SK-N-SH (cell line): ENCODE data around the gene MYOCOS. TPM values are rescaled to one million over a fixed set of nuclear protein-coding genes. Genes with fewer than 3 reads are reported as not detected.
"Not testable (repeated sequence)": the region's sequence is repeated elsewhere in the genome, so short reads cannot be mapped to it uniquely, and the experiment has no call there.

Experiments
- CTCF ChIA-PET: fragments of 300-600, 350-600 bp; formaldehyde crosslinking; extraction: SDS; loops from one replicate; lab custom pipeline; 2021; lab: Yijun Ruan, JAX
- POLR2A ChIA-PET: fragments of 350-600 bp; sonication (Branson Sonifier 250); formaldehyde crosslinking; extraction: SDS; loops from one replicate; lab custom pipeline; 2020; ENCODE audit warnings: antibody characterized with exemption, inconsistent platforms; lab: Yijun Ruan, JAX
- DNase-seq: peaks from one replicate; pipeline ENCODE4 v3.0.0; 2012
- H2AFZ ChIP-seq: fragments of 200-600 bp; sonication (generic); 2 replicates; pipeline ENCODE4 v1.8.1; 2016; ENCODE audit warnings: antibody characterized with exemption, mild to moderate bottlenecking, low read depth
- H3F3A ChIP-seq: fragments of 200-600 bp; sonication (generic); replicated peaks from 2 replicates; pipeline ENCODE3; 2016; ENCODE audit warnings: antibody characterized with exemption, mild to moderate bottlenecking; ENCODE audit not compliant: insufficient read depth
- H3K27ac ChIP-seq, 2 experiments: fragments of 200-500 bp in 1 of 2; fragments of 200-600 bp in 1 of 2; sonication (Bioruptor generic) in 1 of 2; sonication (generic), shearing (Covaris generic) in 1 of 2; 2 replicates each; pipeline versions ENCODE4 v1.5.1 to v1.6.1; 2014 to 2016; ENCODE audit warnings: low read depth in 2 of 2, inconsistent platforms in 1 of 2, low read length in 1 of 2, mild to moderate bottlenecking in 1 of 2, mixed read lengths in 1 of 2
- H3K27me3 ChIP-seq: fragments of 200-600 bp; sonication (generic), shearing (Covaris generic); 2 replicates; pipeline ENCODE4 v1.6.1; 2016; ENCODE audit warnings: mixed run types; ENCODE audit not compliant: insufficient read depth
- H3K36me3 ChIP-seq, 2 experiments: fragments of 200-500 bp in 1 of 2; fragments of 200-600 bp in 1 of 2; sonication (Bioruptor generic) in 1 of 2; sonication (generic) in 1 of 2; replicated peaks in 1 of 2; 2 replicates each; pipeline versions ENCODE3 to v1.5.1; 2014 to 2016; ENCODE audit warnings: low read length in 1 of 2, mild to moderate bottlenecking in 1 of 2; ENCODE audit not compliant: insufficient read depth in 2 of 2, control insufficient read depth in 1 of 2
- H3K4me1 ChIP-seq, 2 experiments: fragments of 200-500 bp in 1 of 2; fragments of 200-600 bp in 1 of 2; sonication (Bioruptor generic) in 1 of 2; sonication (generic), shearing (Covaris generic) in 1 of 2; 2 replicates each; pipeline versions ENCODE4 v1.5.1 to v1.6.1; 2014 to 2016; ENCODE audit warnings: low read depth in 1 of 2, low read length in 1 of 2, mixed run types in 1 of 2; ENCODE audit not compliant: insufficient read depth in 2 of 2, control insufficient read depth in 1 of 2
- H3K4me2 ChIP-seq: fragments of 200-600 bp; sonication (generic), shearing (Covaris generic); 2 replicates; pipeline ENCODE4 v1.6.1; 2017; ENCODE audit warnings: mixed run types
- H3K4me3 ChIP-seq, 2 experiments: fragments of 200-500 bp in 1 of 2; fragments of 200-600 bp in 1 of 2; sonication (Bioruptor generic) in 1 of 2; sonication (generic), shearing (Covaris generic) in 1 of 2; 2 replicates each; pipeline versions ENCODE4 v1.5.1 to v1.8.1; 2014 to 2016; ENCODE audit warnings: low read depth in 2 of 2, inconsistent platforms in 1 of 2, low read length in 1 of 2, mild to moderate bottlenecking in 1 of 2, mixed read lengths in 1 of 2, moderate library complexity in 1 of 2
- H3K79me2 ChIP-seq: fragments of 200-600 bp; sonication (generic); 2 replicates; pipeline ENCODE4 v1.8.1; 2017; ENCODE audit warnings: mild to moderate bottlenecking; ENCODE audit not compliant: insufficient read depth
- H3K9ac ChIP-seq: fragments of 200-600 bp; sonication (generic); 2 replicates; pipeline ENCODE4 v1.6.1; 2017; ENCODE audit warnings: mixed run types
- H3K9me2 ChIP-seq: fragments of 200-600 bp; sonication (generic); 2 replicates; pipeline ENCODE4 v1.6.1; 2017; ENCODE audit warnings: mixed run types
- H3K9me3 ChIP-seq: fragments of 200-600 bp; sonication (generic); 2 replicates; pipeline ENCODE4 v1.6.1; 2017; ENCODE audit warnings: mixed run types, mild to moderate bottlenecking, moderate library complexity
- H4K20me1 ChIP-seq: fragments of 200-600 bp; sonication (generic); 2 replicates; pipeline ENCODE4 v1.6.1; 2017; ENCODE audit warnings: mild to moderate bottlenecking, mixed run types; ENCODE audit not compliant: insufficient read depth
- EP300 ChIP-seq, 2 experiments: IDR thresholded peaks; 2 replicates each; pipeline versions ENCODE4 v1.4.0 to v1.6.1; 2012; ENCODE audit warnings: borderline replicate concordance in 1 of 2, low read depth in 1 of 2, low read length in 1 of 2
- EZH2phosphoT487 ChIP-seq: fragments of 200-600 bp; sonication (generic); IDR thresholded peaks from 2 replicates; pipeline ENCODE4 v1.6.1; 2017; ENCODE audit warnings: low read depth, mixed run types, mild to moderate bottlenecking, antibody characterized with exemption, moderate library complexity, borderline replicate concordance
- FOXJ3 ChIP-seq: sonication (generic); formaldehyde crosslinking; IDR thresholded peaks from 2 replicates; pipeline ENCODE4 v1.5.1; 2020; ENCODE audit warnings: mild to moderate bottlenecking, missing genetic modification reagents
- NRF1 ChIP-seq: IDR thresholded peaks from 2 replicates; pipeline ENCODE4 v1.6.1; 2012; ENCODE audit warnings: low read depth, mild to moderate bottlenecking, low read length
- PBX3 ChIP-seq: IDR thresholded peaks from 2 replicates; pipeline ENCODE4; 2012
- POLR2AphosphoS5 ChIP-seq: IDR thresholded peaks from 2 replicates; pipeline ENCODE4 v1.6.1; 2012; ENCODE audit warnings: low read depth, low read length
- RAD21 ChIP-seq: IDR thresholded peaks from 2 replicates; pipeline ENCODE4 v1.6.1; 2012; ENCODE audit warnings: mild to moderate bottlenecking, low read length
- RFX5 ChIP-seq: IDR thresholded peaks from 2 replicates; pipeline ENCODE4 v1.6.1; 2012; ENCODE audit warnings: mild to moderate bottlenecking, improper control_type of control experiment, low read length
- TEAD4 ChIP-seq: IDR thresholded peaks from 2 replicates; pipeline ENCODE4 v1.4.0; 2012; ENCODE audit warnings: mild to moderate bottlenecking, borderline replicate concordance; ENCODE audit not compliant: insufficient read depth
- USF1 ChIP-seq: IDR thresholded peaks from 2 replicates; pipeline ENCODE4 v1.4.0; 2012; ENCODE audit warnings: low read depth, borderline replicate concordance
- ZBTB33 ChIP-seq: IDR thresholded peaks from 2 replicates; pipeline ENCODE4 v1.4.0; 2012; ENCODE audit warnings: low read depth, borderline replicate concordance
- WGBS: methylation state at CpG from one replicate; pipeline ENCODE4 v1.1.6; 2017; ENCODE audit warnings: low lambda C conversion rate; 5-methylcytosine and 5-hydroxymethylcytosine counted together
- polyA plus RNA-seq, 3 experiments: library from polyadenylated mRNA; depleted of rRNA; stranded (reverse); fragments of >200 nt; gene quantifications; 2 replicates each; pipeline ENCODE4 v1.2.3, GENCODE V29; 2012

MYOCOS gene
- polyA plus RNA-seq, 1 of the 3 experiments (the other 2 are of a cell fraction): not detected

- DNase-seq: no peak
- 98% methylated on average over 2 of the region's 2 CpGs for whole genome bisulfite sequencing
- Histone ChIP-seq H3K4me3 (no peak overlapping the region), H3K36me3 (peaks cover 28 to 30% of the 10 kb centered on the region in 2 experiments), H3K27ac (no peak overlapping the region), H3K9me2 (no peaks in the 10 kb centered on the region), H3K27me3 (no peaks in the 10 kb centered on the region), H2AFZ (no peak overlapping the region), H4K20me1 (no peaks in the 10 kb centered on the region), H3K4me1 (0 out of 4 replicates have a peak, but pooled peaks cover 0 to 7% of the 10 kb centered on the region in 2 experiments), H3K79me2 (no peaks in the 10 kb centered on the region), H3K9ac (no peak overlapping the region), H3K9me3 (no peaks in the 10 kb centered on the region), H3K4me2 (no peak overlapping the region), H3F3A (peaks cover 18% of the 10 kb centered on the region)
- no peak for TF ChIP-seq NRF1
- no peak for TF ChIP-seq RFX5
- no peak for TF ChIP-seq EZH2phosphoT487
- TF ChIP-seq TEAD4: no peak
- TF ChIP-seq USF1: no peak
- no peak for TF ChIP-seq ZBTB33
- no peak for TF ChIP-seq RAD21
- no peak for TF ChIP-seq FOXJ3 (CRISPR knock-in tag)
- no peak for TF ChIP-seq POLR2AphosphoS5
- TF ChIP-seq PBX3: no peak
- ChIA-PET CTCF (no interaction called here), POLR2A (no interaction called here)
These were observed 25.3 kb upstream of the MYOCOS start for GRCh38 chr1:171596705-171597104.

GRCh38 chr1:171597203-171597602 is 24.8 kb upstream of the MYOCOS start:
- no peak overlapping the region for H3K4me2 ChIP-seq
- 96% methylated on average over 1 of the region's 1 CpG for WGBS
- no peaks in the 10 kb centered on the region for H3K27me3 ChIP-seq
- H3K36me3 ChIP-seq: peaks cover 23 to 25% of the 10 kb centered on the region in 2 experiments
- H3K9me3 ChIP-seq: no peaks in the 10 kb centered on the region
- no peaks in the 10 kb centered on the region for H3K9me2 ChIP-seq
- no peak overlapping the region for H3K27ac ChIP-seq
- ChIA-PET POLR2A (no interaction called here), CTCF (no interaction called here)
- no peak for TF ChIP-seq EP300 (IDR thresholded peaks at IDR 0.05; ENCODE audit: borderline replicate concordance in 1 of 2, low read depth in 1 of 2, low read length in 1 of 2)
- no peak for TF ChIP-seq FOXJ3 (CRISPR knock-in tag)
- no peak for TF ChIP-seq RFX5
- no peak for TF ChIP-seq RAD21
- H3K4me3 ChIP-seq: no peak overlapping the region
- H4K20me1 ChIP-seq: no peaks in the 10 kb centered on the region
- H2AFZ ChIP-seq: no peak overlapping the region
- 0 out of 4 replicates have a peak, but pooled peaks cover 0 to 7% of the 10 kb centered on the region in 2 experiments for H3K4me1 ChIP-seq
- H3K9ac ChIP-seq: no peak overlapping the region
- peaks cover 18% of the 10 kb centered on the region for H3F3A ChIP-seq
- DNase-seq: no peak
- no peaks in the 10 kb centered on the region for H3K79me2 ChIP-seq

- not testable (repeated sequence) for H3K27ac ChIP-seq
- peaks cover 8 to 12% of the 10 kb centered on the region in 2 experiments for H3K36me3 ChIP-seq
These were observed 21.7 kb upstream of the MYOCOS start for GRCh38 chr1:171600310-171600709.

More at GRCh38 chr1:171600310-171600709, 21.7 kb upstream of the MYOCOS start:
- H3K9me3 ChIP-seq, H3K4me2 ChIP-seq, POLR2A ChIA-PET, H3K9me2 ChIP-seq, H3K27me3 ChIP-seq, CTCF ChIA-PET, DNase-seq, H3K4me1 ChIP-seq, H3K79me2 ChIP-seq, H3K4me3 ChIP-seq, H4K20me1 ChIP-seq, H2AFZ ChIP-seq, H3K9ac ChIP-seq: not testable (repeated sequence)
- H3F3A ChIP-seq: peaks cover 12% of the 10 kb centered on the region
- 96% methylated on average over 2 of the region's 2 CpGs for WGBS
